ENCODE results near the gene RPS19. TPM values are rescaled to one million over a fixed set of nuclear protein-coding genes. Genes with fewer than 3 reads are reported as not detected.

The RPS19 gene
- total RNA-seq, 4 donors from 2014 or later, result 363 to 861 (median 619) TPM

DNA sequence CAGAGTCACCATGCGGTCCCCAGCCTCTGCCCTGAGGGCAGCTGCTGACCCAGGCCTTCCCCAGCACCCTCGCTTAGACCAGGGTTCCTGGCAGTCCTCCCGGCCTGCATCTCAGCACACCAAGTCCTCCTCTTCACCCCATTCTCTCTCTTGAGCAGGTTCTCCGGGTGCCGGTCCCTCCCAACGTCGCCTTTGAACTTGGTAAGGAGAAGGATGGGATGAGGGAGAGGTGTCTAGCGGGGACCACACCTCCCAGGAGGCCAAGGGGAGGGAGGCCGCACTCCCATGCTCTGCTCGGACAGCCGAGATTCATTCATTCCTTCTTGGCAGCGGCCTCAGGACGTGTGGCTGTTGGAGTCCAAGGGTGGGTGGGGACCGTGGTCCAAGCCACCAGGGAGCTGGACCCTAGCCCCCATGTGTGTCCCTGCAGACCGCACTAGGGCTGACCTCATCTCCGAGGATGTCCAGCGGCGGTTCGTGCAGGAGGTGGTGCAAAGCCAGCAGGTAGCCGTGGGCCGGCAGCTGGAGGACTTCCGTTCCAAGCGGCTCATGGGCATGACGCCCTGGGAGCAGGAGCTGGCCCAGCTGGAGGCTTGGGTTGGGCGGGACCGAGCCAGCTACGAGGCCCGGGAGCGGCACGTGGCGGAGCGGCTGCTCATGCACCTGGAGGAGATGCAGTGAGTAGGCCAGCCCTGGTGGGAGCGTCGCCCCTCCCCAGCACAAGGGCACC lies 32.3 kb downstream of the RPS19 start:
- TF ChIP-seq, protein P1, sequence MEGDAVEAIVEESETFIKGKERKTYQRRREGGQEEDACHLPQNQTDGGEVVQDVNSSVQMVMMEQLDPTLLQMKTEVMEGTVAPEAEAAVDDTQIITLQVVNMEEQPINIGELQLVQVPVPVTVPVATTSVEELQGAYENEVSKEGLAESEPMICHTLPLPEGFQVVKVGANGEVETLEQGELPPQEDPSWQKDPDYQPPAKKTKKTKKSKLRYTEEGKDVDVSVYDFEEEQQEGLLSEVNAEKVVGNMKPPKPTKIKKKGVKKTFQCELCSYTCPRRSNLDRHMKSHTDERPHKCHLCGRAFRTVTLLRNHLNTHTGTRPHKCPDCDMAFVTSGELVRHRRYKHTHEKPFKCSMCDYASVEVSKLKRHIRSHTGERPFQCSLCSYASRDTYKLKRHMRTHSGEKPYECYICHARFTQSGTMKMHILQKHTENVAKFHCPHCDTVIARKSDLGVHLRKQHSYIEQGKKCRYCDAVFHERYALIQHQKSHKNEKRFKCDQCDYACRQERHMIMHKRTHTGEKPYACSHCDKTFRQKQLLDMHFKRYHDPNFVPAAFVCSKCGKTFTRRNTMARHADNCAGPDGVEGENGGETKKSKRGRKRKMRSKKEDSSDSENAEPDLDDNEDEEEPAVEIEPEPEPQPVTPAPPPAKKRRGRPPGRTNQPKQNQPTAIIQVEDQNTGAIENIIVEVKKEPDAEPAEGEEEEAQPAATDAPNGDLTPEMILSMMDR (IDR thresholded peaks at IDR 0.05), result no peak
- no peak for TF ChIP-seq POLR2A (IDR thresholded peaks at IDR 0.05)
- Histone ChIP-seq H3K9me3 (no peaks in the 10 kb centered on the region), H3K36me3 (peaks cover 0 to 78% (median 0%) of the 10 kb centered on the region in 3 donors), H3K4me3 (no peak overlapping the region), H3K4me1 (peaks cover 0 to 7% (median 3%) of the 10 kb centered on the region in 4 donors), H3K27me3 (no peaks in the 10 kb centered on the region), H3K27ac (peak overlapping the region in 1 of 4 donors; percentile 42)
- DNase-seq, result no peak

DNA sequence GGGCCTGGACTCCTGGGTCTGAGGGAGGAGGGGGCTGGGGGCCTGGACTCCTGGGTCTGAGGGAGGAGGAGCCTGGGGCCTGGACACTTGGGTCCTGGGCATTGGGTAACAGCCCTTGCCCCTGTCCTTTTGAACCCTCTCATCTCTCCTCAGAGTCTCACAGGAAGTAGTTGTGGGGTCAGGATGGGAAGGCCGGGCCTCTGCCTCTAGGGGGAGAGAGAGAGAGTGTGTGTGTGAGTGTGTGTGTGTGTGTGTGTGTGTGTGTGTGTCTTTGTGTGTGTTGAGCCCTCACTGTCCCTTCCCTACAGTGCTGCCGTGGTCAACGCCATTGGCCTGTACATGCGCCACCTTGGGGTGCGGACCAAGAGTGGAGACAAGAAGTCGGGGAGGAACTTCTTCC lies 33.8 kb downstream of the RPS19 start:
- Histone ChIP-seq H3K4me3 (no peak overlapping the region), H3K36me3 (peaks cover 0 to 84% (median 0%) of the 10 kb centered on the region in 3 donors), H3K27me3 (no peaks in the 10 kb centered on the region), H3K27ac (no peak overlapping the region), H3K9me3 (no peaks in the 10 kb centered on the region), H3K4me1 (peaks cover 0 to 2% (median 0%) of the 10 kb centered on the region in 4 donors)
- TF ChIP-seq, protein P1 (IDR thresholded peaks at IDR 0.05), result no peak
- TF ChIP-seq POLR2A (IDR thresholded peaks at IDR 0.05), result no peak
- DNase-seq, result no peak

- no peak for TF ChIP-seq POLR2A (IDR thresholded peaks at IDR 0.05)
- TF ChIP-seq, protein P1 (IDR thresholded peaks at IDR 0.05), result no peak
- H3K36me3 ChIP-seq, result peaks cover 0 to 84% (median 0%) of the 10 kb centered on the region in 3 donors
- H3K27me3 ChIP-seq, result no peaks in the 10 kb centered on the region
Measured at GRCh38 chr19:41894350-41894749, 34.3 kb downstream of the RPS19 start.

DNA sequence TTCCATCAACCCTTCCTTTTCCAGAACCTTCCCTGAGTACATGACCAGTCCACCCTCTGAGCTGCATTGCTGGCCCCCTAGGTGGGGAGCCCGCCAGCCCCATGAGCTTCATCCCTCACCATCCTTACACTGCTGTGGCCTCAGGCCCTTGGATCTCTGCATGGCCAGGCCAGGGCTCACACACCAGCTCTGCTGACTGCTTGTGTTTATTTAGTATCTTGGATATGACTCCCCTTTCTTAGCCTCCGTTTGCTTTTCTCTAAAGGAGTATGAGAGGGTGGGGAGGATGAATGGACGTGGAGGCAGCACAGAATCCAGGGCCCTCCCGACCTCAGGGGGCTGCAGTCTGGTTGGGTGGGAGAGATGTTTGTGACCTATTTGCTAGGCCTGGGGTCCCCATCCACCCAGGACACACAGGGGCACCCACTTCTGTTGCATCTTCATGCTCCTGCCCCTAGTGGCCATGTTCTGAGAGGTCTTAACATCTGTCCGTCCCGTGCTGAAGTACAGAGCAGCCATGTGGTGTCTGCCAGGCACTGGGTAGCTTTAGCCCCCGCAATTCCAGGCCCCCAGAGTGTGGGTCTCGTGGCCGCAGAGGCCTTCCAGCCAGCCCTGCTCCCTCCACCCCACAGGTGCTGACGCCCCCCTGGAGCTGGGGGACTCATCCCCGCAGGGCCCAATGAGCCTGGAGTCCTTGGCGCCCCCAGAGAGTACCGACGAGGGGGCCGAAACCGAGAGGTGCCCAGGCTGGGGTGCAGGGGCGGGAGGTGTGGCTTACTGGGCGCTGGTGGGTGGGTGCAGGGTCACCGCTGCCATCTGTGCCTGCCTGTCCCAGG lies 35.9 kb downstream of the RPS19 start:
- no peak for DNase-seq
- Histone ChIP-seq H3K27ac (peak overlapping the region in 1 of 4 donors; percentile 10), H3K4me3 (no peak overlapping the region), H3K27me3 (no peaks in the 10 kb centered on the region), H3K9me3 (no peaks in the 10 kb centered on the region), H3K4me1 (no peaks in the 10 kb centered on the region), H3K36me3 (peaks cover 0 to 85% (median 0%) of the 10 kb centered on the region in 3 donors)
- no peak for TF ChIP-seq POLR2A (IDR thresholded peaks at IDR 0.05)
- TF ChIP-seq, protein P1 (IDR thresholded peaks at IDR 0.05), result no peak

More at GRCh38 chr19:41894350-41894749, 34.3 kb downstream of the RPS19 start:
- H3K9me3 ChIP-seq, result no peaks in the 10 kb centered on the region
- H3K4me1 ChIP-seq, result no peaks in the 10 kb centered on the region
- no peak for DNase-seq
- H3K27ac ChIP-seq, result no peak overlapping the region
- H3K4me3 ChIP-seq, result no peak overlapping the region

- no peaks in the 10 kb centered on the region for H3K9me3 ChIP-seq
- peaks cover 0 to 91% (median 0%) of the 10 kb centered on the region in 3 donors for H3K36me3 ChIP-seq
- H3K4me3 ChIP-seq, result no peak overlapping the region
- TF ChIP-seq POLR2A (IDR thresholded peaks at IDR 0.05), result no peak
- TF ChIP-seq, protein P1 (IDR thresholded peaks at IDR 0.05), result no peak
- peak overlapping the region in 1 of 4 donors; percentile 10 for H3K27ac ChIP-seq
- H3K4me1 ChIP-seq, result no peaks in the 10 kb centered on the region
- no peak for DNase-seq
- H3K27me3 ChIP-seq, result no peaks in the 10 kb centered on the region
Measured at GRCh38 chr19:41896581-41896942, 36.5 kb downstream of the RPS19 start.
